Measurements from ENCODE around the gene SASH1. TPM values are rescaled to one million over a fixed set of nuclear protein-coding genes. Genes with fewer than 3 reads are reported as not detected.

SASH1 gene
- total RNA-seq, 2 donors from 2014 or later: 4.6 to 12.4 TPM

GRCh38 chr6:148438632-148439031 is 96.0 kb downstream of the SASH1 start:
- H3K36me3 Mint-ChIP-seq (ENCODE audit: low read depth): no peaks in the 10 kb centered on the region
- Histone ChIP-seq H3K36me3 (ENCODE audit: control insufficient read depth, insufficient read depth, low read length) (no peaks in the 10 kb centered on the region), H3K9ac (ENCODE audit: extremely low read depth, low read length, poor library complexity, severe bottlenecking) (no peak overlapping the region), H3K4me1 (ENCODE audit: control insufficient read depth, insufficient read depth, low read length) (no peaks in the 10 kb centered on the region), H3K27me3 (ENCODE audit: control insufficient read depth, insufficient read depth, low read length, poor library complexity, severe bottlenecking) (no peaks in the 10 kb centered on the region), H3K27ac (ENCODE audit: low read depth, low read length) (no peak overlapping the region), H3K4me3 (ENCODE audit: low read length) (no peak overlapping the region), H3K9me3 (ENCODE audit: control insufficient read depth, low read length) (no peaks in the 10 kb centered on the region)
- H3K4me3 Mint-ChIP-seq: no peak overlapping the region
- no peak for DNase-seq
- TF ChIP-seq CTCF (conservative IDR thresholded peaks at IDR 0.05): no peak
- no peaks in the 10 kb centered on the region for H3K27me3 Mint-ChIP-seq (ENCODE audit: insufficient read depth)
- no peaks in the 10 kb centered on the region for H3K9me3 Mint-ChIP-seq
- 97 to 100% methylated on average over 3 to 6 of the region's 7 CpGs for WGBS, 2 experiments (ENCODE audit: insufficient coverage in 1 of 2, insufficient read length in 1 of 2)
- peaks cover 3% of the 10 kb centered on the region for H3K4me1 Mint-ChIP-seq
- no peak overlapping the region for H3K27ac Mint-ChIP-seq

GRCh38 chr6:148440016-148440415 is 97.4 kb downstream of the SASH1 start:
- peak; percentile 19 for DNase-seq
- Mint-ChIP-seq H3K9me3 (no peaks in the 10 kb centered on the region), H3K27me3 (ENCODE audit: insufficient read depth) (no peaks in the 10 kb centered on the region), H3K36me3 (ENCODE audit: low read depth) (no peaks in the 10 kb centered on the region), H3K4me1 (peaks cover 11% of the 10 kb centered on the region), H3K27ac (no peak overlapping the region), H3K4me3 (no peak overlapping the region)
- no peak overlapping the region for H3K4me3 ChIP-seq (ENCODE audit: low read length)
- WGBS, 2 experiments (ENCODE audit: insufficient coverage in 1 of 2, insufficient read length in 1 of 2): 94 to 96% methylated on average over 13 of the region's 13 CpGs
- no peak overlapping the region for H3K27ac ChIP-seq (ENCODE audit: low read depth, low read length)
- H3K36me3 ChIP-seq (ENCODE audit: control insufficient read depth, insufficient read depth, low read length): no peaks in the 10 kb centered on the region
- no peak for TF ChIP-seq CTCF (conservative IDR thresholded peaks at IDR 0.05)
- H3K9me3 ChIP-seq (ENCODE audit: control insufficient read depth, low read length): no peaks in the 10 kb centered on the region
- H3K4me1 ChIP-seq (ENCODE audit: control insufficient read depth, insufficient read depth, low read length): no peaks in the 10 kb centered on the region
- no peak overlapping the region for H3K9ac ChIP-seq (ENCODE audit: extremely low read depth, low read length, poor library complexity, severe bottlenecking)
- no peaks in the 10 kb centered on the region for H3K27me3 ChIP-seq (ENCODE audit: control insufficient read depth, insufficient read depth, low read length, poor library complexity, severe bottlenecking)

- no peaks in the 10 kb centered on the region for H3K36me3 ChIP-seq (ENCODE audit: control insufficient read depth, insufficient read depth, low read length)
- no peak overlapping the region for H3K9ac ChIP-seq (ENCODE audit: extremely low read depth, low read length, poor library complexity, severe bottlenecking)
- H3K4me1 Mint-ChIP-seq: peaks cover 11% of the 10 kb centered on the region
- H3K9me3 ChIP-seq (ENCODE audit: control insufficient read depth, low read length): no peaks in the 10 kb centered on the region
- no peaks in the 10 kb centered on the region for H3K27me3 Mint-ChIP-seq (ENCODE audit: insufficient read depth)
- H3K4me3 ChIP-seq (ENCODE audit: low read length): no peak overlapping the region
- no peak overlapping the region for H3K27ac Mint-ChIP-seq
- H3K36me3 Mint-ChIP-seq (ENCODE audit: low read depth): no peaks in the 10 kb centered on the region
- H3K27ac ChIP-seq (ENCODE audit: low read depth, low read length): peak overlapping the region; percentile 12
- no peak for TF ChIP-seq CTCF (conservative IDR thresholded peaks at IDR 0.05)
- no peaks in the 10 kb centered on the region for H3K27me3 ChIP-seq (ENCODE audit: control insufficient read depth, insufficient read depth, low read length, poor library complexity, severe bottlenecking)
- H3K4me1 ChIP-seq (ENCODE audit: control insufficient read depth, insufficient read depth, low read length): no peaks in the 10 kb centered on the region
- no peaks in the 10 kb centered on the region for H3K9me3 Mint-ChIP-seq
- WGBS, 2 experiments (ENCODE audit: insufficient coverage in 1 of 2, insufficient read length in 1 of 2): 83 to 90% methylated on average over 6 to 9 of the region's 9 CpGs
- DNase-seq: peak; percentile 38
- H3K4me3 Mint-ChIP-seq: no peak overlapping the region
These were observed 98.3 kb downstream of the SASH1 start for GRCh38 chr6:148440877-148441453.
